ENCODE measurements around the gene DBI. TPM values are rescaled to one million over a fixed set of nuclear protein-coding genes. Genes with fewer than 3 reads are reported as not detected.

Gene DBI
- total RNA-seq, 1 donor: 46.8 TPM

Other genes starting within 250 kb of the DBI start
- gene C1QL2, start 208.2 kb upstream of the DBI start, total RNA-seq: not detected
- 1.5 TPM for gene STEAP3, start 143.1 kb upstream of the DBI start, total RNA-seq
- 4.8 TPM for gene C2orf76, start 143 bp upstream of the DBI start, total RNA-seq
- not detected for gene TMEM37, start 64.9 kb downstream of the DBI start, total RNA-seq
- gene SCTR, start 157.5 kb downstream of the DBI start, total RNA-seq: not detected
- 0.31 TPM for gene CFAP221, start 177.5 kb downstream of the DBI start, total RNA-seq